OCI-LY3 (cell line): Measurements from ENCODE around the gene COL6A6.

Experiments used
- H2AFZ ChIP-seq: fragments of 200-600, 300-600 bp; shearing (Covaris generic); 2 replicates; pipeline ENCODE4 v1.6.0; 2014; ENCODE audit warnings: antibody characterized with exemption, low read depth, low read length
- H3K27ac ChIP-seq: fragments of 200-600, 300-600 bp; sonication (generic); 2 replicates; pipeline ENCODE4 v1.5.1; 2014; ENCODE audit warnings: mild to moderate bottlenecking, low read length, moderate library complexity, mixed read lengths
- H3K27me3 ChIP-seq: fragments of 200-600, 300-600 bp; sonication (generic); 2 replicates; pipeline ENCODE4 v1.6.1; 2014; ENCODE audit warnings: low read depth, low read length, mixed read lengths
- H3K36me3 ChIP-seq: fragments of 200-600, 300-600 bp; sonication (generic); replicated peaks from 2 replicates; pipeline ENCODE3; 2014; ENCODE audit warnings: low read depth, low read length, mixed read lengths
- H3K4me1 ChIP-seq: fragments of 300-600, 200-600 bp; sonication (generic); 2 replicates; pipeline ENCODE4 v1.6.1; 2014; ENCODE audit warnings: low read length, mixed read lengths
- H3K4me2 ChIP-seq: fragments of 200-600, 300-600 bp; sonication (generic); 2 replicates; pipeline ENCODE4 v1.6.1; 2014; ENCODE audit warnings: low read length, mixed read lengths
- H3K4me3 ChIP-seq: fragments of 300-600, 200-600 bp; sonication (generic); 2 replicates; pipeline ENCODE4 v1.5.1; 2014; ENCODE audit warnings: antibody characterized with exemption, mild to moderate bottlenecking, low read length, moderate library complexity
- H3K79me2 ChIP-seq: fragments of 300-600, 200-600 bp; shearing (Covaris generic); 2 replicates; pipeline ENCODE4 v1.6.1; 2014; ENCODE audit warnings: mild to moderate bottlenecking, low read length, mixed read lengths
- H3K9ac ChIP-seq: fragments of 300-600, 200-600 bp; shearing (Covaris generic); 2 replicates; pipeline ENCODE4 v1.6.0; 2014; ENCODE audit warnings: mild to moderate bottlenecking, low read length, moderate library complexity
- H3K9me3 ChIP-seq: fragments of 200-600, 300-600 bp; shearing (Covaris generic); 2 replicates; pipeline ENCODE4 v1.6.1; 2014; ENCODE audit warnings: low read length, mixed read lengths; ENCODE audit not compliant: insufficient read depth
- H4K20me1 ChIP-seq: fragments of 200-600, 300-600 bp; sonication (generic); 2 replicates; pipeline ENCODE4 v1.6.1; 2016; ENCODE audit warnings: low read length, mixed read lengths; ENCODE audit not compliant: insufficient read depth
- CTCF ChIP-seq: fragments of 200-600, 300-600 bp; sonication (generic); IDR thresholded peaks from 2 replicates; pipeline ENCODE4 v1.5.1; 2014; ENCODE audit warnings: antibody characterized with exemption, low read length, low read depth
- EZH2phosphoT487 ChIP-seq: fragments of 200-600 bp; shearing (Covaris generic); IDR thresholded peaks from 2 replicates; pipeline ENCODE4 v1.6.1; 2018; ENCODE audit warnings: antibody characterized with exemption, mixed run types, low read depth

Gene COL6A6

GRCh38 chr3:130516645-130517512, at the start of gene COL6A6:
Gene COL6A6, plus strand, starts transcription at chr3:130517177. Its CDS starts 43,188 bp downstream, at chr3:130560365.
- Histone ChIP-seq H3K9ac (no peak within 1 kb of the TSS), H3K27me3 (no peaks in the 10 kb centered on the region), H3K36me3 (no peaks in the 10 kb centered on the region), H3K9me3 (no peaks in the 10 kb centered on the region), H3K4me3 (no peak within 1 kb of the TSS), H3K4me2 (no peak within 1 kb of the TSS), H4K20me1 (no peaks in the 10 kb centered on the region), H3K27ac (no peak within 1 kb of the TSS), H3K79me2 (no peaks in the 10 kb centered on the region), H2AFZ (no peak within 1 kb of the TSS), H3K4me1 (no peaks in the 10 kb centered on the region)
- TF ChIP-seq CTCF (no peak), EZH2phosphoT487 (no peak)

GRCh38 chr3:130468311-130468710, 48.7 kb upstream of the COL6A6 start:
- Histone ChIP-seq H4K20me1 (no peaks in the 10 kb centered on the region), H3K4me3 (no peak overlapping the region), H2AFZ (no peak overlapping the region), H3K27me3 (peaks cover 19% of the 10 kb centered on the region; the same call in 1 of the 2 replicates), H3K4me1 (no peaks in the 10 kb centered on the region), H3K79me2 (no peaks in the 10 kb centered on the region), H3K36me3 (no peaks in the 10 kb centered on the region), H3K9ac (no peak overlapping the region), H3K27ac (no peak overlapping the region), H3K9me3 (no peaks in the 10 kb centered on the region), H3K4me2 (no peak overlapping the region)
- TF ChIP-seq CTCF: no peak
- no peak for TF ChIP-seq EZH2phosphoT487

- H3K4me2 ChIP-seq: no peak overlapping the region
- H4K20me1 ChIP-seq: no peaks in the 10 kb centered on the region
- H3K9me3 ChIP-seq: no peaks in the 10 kb centered on the region; the same call in 1 of the 2 replicates
- no peak overlapping the region for H2AFZ ChIP-seq
- TF ChIP-seq EZH2phosphoT487 (no peak), CTCF (no peak)
- H3K9ac ChIP-seq: no peak overlapping the region
- no peaks in the 10 kb centered on the region for H3K36me3 ChIP-seq
- H3K4me3 ChIP-seq: no peak overlapping the region
- H3K27ac ChIP-seq: no peak overlapping the region
- H3K27me3 ChIP-seq: peaks cover 17% of the 10 kb centered on the region; the same call in 1 of the 2 replicates
- H3K79me2 ChIP-seq: no peaks in the 10 kb centered on the region
- H3K4me1 ChIP-seq: no peaks in the 10 kb centered on the region
Observed at GRCh38 chr3:130470126-130470525, 46.9 kb upstream of the COL6A6 start.

GRCh38 chr3:130473416-130473815, 43.6 kb upstream of the COL6A6 start:
- peaks cover 11% of the 10 kb centered on the region; the same call in 1 of the 2 replicates for H3K27me3 ChIP-seq
- H3K9ac ChIP-seq: no peak overlapping the region
- peaks cover 7% of the 10 kb centered on the region; the same call in 1 of the 2 replicates for H3K9me3 ChIP-seq
- H2AFZ ChIP-seq: no peak overlapping the region
- no peak overlapping the region for H3K27ac ChIP-seq
- H3K36me3 ChIP-seq: peaks cover 3% of the 10 kb centered on the region
- H3K4me3 ChIP-seq: no peak overlapping the region
- H3K4me1 ChIP-seq: peaks cover 11% of the 10 kb centered on the region; the same call in 1 of the 2 replicates
- no peak for TF ChIP-seq EZH2phosphoT487
- no peak for TF ChIP-seq CTCF
- no peaks in the 10 kb centered on the region for H3K79me2 ChIP-seq
- H4K20me1 ChIP-seq: no peaks in the 10 kb centered on the region
- H3K4me2 ChIP-seq: no peak overlapping the region
